Eye (tissue), 1 donor: ENCODE data around the gene REST.

ENCODE experiments used
- DNase-seq: peaks from one replicate; pipeline ENCODE4 v3.0.0-alpha.2; 2015

The REST gene

DNA sequence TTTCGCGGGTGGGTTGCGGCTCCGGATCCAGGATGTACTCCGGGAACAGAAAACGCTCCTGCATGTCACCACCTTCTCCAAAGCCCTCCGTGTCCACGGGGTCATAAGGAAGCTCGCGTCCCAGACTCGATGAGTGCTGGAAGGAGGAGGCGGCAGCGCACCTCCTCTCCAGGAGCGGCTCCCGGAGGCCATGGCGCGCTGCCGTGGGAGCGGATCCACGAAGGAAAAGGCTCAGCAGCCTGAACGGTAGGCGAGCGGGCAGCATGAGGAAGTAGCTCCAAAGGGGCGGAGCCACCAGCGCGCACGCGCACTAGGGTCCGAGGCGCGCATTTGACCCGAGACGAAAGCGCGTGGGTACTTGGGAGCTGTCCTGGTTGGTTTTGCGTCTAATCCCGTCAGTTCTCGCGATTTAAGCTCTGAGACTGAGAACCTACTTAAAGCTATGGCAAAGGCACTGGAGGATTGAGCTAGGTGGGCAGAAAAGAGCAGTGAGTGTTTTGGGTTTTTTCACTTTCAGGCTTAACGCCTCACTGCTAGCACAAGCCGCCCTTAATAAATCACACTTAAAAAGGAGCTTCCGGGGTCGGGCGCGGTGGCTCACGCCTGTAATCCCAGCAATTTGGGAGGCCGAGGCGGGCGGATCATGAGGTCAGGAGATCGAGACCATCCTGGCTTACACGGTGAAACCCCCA, 69.8 kb downstream of the REST start, which contains the start of gene NOA1:
TSS of gene NOA1 (minus strand) at position 286 of the 692 bp plus-strand sequence. CDS start at position 265, 21 bp downstream.
- peak; percentile 99 for DNase-seq

GRCh38 chr4:56978750-56979303, 71.1 kb downstream of the REST start, which contains the start of gene POLR2B:
Gene POLR2B, plus strand, starts transcription at chr4:56978896. Its CDS starts 90 bp downstream, at chr4:56978986.
- peak; percentile 97 for DNase-seq

GRCh38 chr4:56979421-56980072, 71.8 kb downstream of the REST start:
- peak; percentile 35 for DNase-seq

DNA sequence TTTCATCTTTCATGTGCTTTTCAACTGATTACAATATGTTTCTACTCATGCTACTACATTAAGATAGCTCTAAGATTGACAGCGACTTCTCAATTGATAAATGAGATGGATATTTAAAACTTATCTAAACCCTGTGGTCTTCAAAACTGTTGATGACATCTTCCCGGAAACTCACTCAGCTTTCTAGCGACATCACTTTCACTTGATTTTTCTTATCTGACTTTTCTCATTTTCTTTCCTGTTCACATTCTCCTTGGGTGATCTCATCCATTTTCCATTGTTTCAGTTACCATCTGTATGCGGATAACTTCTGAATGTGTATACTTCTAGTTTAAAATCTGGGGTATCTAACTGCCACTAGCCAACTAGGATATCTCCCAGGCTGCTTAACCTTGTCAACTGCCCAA, 74.1 kb downstream of the REST start:
- no peak for DNase-seq

DNA sequence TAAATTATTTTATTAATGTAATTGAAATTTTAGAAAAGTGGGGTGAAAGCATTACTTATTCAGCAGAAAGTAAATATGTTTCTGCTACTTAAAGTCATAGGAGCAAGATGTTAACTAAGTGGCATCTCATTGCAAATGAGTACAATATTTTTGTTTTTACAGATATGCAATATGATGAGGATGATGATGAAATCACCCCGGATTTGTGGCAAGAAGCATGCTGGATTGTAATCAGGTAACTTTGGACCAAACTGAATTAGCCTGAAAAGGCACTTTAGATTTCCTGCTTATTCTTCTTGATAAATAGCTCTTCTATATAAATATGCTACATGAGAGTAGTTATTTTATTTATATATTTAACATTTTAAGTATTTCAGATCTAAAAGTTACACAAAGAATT, 78.5 kb downstream of the REST start:
- no peak for DNase-seq

GRCh38 chr4:56986952-56987351, 79.3 kb downstream of the REST start:
- no peak for DNase-seq

DNA sequence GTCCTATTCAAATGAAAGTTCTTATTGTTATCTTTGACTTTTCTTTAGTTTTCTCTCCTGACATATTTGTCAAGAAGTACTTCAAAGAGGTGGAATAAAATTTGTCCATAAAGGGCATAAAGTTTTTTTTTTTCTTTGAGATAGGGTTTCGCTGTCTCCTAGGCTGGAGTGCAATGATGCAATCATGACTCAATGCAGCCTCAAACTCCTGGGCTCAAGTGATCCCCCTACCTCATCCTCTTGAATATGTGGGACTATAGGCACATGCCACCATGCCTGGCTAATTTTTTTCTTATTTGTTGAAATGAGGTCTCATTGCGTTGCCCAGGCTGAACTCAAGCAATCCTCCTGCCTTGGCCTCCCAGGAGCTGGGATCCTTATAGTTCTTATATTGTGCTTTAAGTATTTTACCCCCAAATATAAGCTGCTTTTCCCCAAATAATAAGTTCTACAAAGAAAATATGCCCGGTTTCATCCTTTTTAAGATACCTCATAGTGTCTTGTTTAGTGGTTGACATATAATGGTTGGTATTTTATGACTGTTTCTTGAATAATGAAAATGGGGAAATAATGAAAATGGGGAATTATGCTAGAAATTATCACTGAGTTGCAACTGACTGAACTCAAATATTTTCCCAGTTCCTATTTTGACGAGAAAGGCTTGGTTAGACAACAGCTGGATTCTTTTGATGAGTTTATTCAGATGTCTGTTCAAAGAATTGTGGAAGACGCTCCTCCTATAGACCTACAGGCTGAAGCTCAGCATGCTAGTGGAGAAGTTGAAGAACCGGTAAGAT, 82.6 kb downstream of the REST start:
- DNase-seq, result no peak

DNA sequence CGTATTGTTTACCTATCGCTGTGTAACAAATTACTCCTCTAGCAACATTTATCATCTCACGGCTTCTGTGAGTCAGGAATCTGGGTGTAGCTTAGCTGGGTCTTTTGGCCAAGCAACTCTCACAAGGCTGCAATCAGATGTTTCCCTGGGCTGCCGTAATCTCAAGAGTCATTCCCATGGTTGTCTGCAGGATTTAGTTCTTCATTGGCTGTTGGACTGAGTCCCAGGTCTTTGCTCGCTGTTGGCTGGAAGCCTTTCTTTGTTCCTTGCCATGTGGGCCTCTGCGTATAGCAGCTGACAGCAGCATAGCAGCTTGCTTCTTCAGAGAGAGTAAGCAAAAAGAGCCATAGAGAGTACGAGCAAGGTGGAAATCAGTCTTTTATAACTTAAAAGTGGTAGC, 87.8 kb downstream of the REST start:
- peak; percentile 64 for DNase-seq

GRCh38 chr4:56999751-57000150, 92.1 kb downstream of the REST start:
- no peak for DNase-seq

GRCh38 chr4:57013543-57014120, 105.9 kb downstream of the REST start:
- DNase-seq, result no peak
